NB4 (cell line): ENCODE results near the gene TLX2.

Experiments
- TF ChIP-seq, protein P1 (sequence below): IDR thresholded peaks from one replicate; pipeline ENCODE4 v1.5.1; 2012; ENCODE audit warnings: low read depth, low read length
- TF ChIP-seq, protein P2 (sequence below): IDR thresholded peaks from 2 replicates; pipeline ENCODE4 v1.6.1; 2011; ENCODE audit warnings: low read depth, low read length

DNA sequence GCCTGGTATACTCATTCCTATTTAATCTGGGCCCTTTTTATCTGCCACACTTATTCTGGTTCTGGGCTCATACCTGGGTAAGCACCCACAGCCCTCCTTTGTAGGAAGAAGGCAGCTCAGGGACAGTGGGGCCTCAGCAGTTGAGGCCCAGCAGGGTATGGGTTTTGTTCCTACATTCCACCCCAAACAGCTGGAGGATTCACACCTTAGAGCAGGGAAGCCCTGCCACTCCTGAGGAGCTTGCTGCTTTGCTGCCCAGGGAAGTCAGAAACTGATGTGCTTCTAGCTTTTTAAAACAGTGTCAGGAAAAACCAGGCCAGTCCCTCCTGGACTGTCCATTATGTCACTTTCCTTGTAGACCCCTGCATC is 13.7 kb upstream of the TLX2 start:
- TF ChIP-seq, protein P1, sequence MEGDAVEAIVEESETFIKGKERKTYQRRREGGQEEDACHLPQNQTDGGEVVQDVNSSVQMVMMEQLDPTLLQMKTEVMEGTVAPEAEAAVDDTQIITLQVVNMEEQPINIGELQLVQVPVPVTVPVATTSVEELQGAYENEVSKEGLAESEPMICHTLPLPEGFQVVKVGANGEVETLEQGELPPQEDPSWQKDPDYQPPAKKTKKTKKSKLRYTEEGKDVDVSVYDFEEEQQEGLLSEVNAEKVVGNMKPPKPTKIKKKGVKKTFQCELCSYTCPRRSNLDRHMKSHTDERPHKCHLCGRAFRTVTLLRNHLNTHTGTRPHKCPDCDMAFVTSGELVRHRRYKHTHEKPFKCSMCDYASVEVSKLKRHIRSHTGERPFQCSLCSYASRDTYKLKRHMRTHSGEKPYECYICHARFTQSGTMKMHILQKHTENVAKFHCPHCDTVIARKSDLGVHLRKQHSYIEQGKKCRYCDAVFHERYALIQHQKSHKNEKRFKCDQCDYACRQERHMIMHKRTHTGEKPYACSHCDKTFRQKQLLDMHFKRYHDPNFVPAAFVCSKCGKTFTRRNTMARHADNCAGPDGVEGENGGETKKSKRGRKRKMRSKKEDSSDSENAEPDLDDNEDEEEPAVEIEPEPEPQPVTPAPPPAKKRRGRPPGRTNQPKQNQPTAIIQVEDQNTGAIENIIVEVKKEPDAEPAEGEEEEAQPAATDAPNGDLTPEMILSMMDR = no peak
- TF ChIP-seq, protein P2, sequence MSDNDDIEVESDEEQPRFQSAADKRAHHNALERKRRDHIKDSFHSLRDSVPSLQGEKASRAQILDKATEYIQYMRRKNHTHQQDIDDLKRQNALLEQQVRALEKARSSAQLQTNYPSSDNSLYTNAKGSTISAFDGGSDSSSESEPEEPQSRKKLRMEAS = no peak
